ENCODE results near the gene USP20. TPM values are rescaled to one million over a fixed set of nuclear protein-coding genes. Genes with fewer than 3 reads are reported as not detected.

USP20 gene
- total RNA-seq, 2 donors from 2014 or later = 80.7 to 90.0 TPM

DNA sequence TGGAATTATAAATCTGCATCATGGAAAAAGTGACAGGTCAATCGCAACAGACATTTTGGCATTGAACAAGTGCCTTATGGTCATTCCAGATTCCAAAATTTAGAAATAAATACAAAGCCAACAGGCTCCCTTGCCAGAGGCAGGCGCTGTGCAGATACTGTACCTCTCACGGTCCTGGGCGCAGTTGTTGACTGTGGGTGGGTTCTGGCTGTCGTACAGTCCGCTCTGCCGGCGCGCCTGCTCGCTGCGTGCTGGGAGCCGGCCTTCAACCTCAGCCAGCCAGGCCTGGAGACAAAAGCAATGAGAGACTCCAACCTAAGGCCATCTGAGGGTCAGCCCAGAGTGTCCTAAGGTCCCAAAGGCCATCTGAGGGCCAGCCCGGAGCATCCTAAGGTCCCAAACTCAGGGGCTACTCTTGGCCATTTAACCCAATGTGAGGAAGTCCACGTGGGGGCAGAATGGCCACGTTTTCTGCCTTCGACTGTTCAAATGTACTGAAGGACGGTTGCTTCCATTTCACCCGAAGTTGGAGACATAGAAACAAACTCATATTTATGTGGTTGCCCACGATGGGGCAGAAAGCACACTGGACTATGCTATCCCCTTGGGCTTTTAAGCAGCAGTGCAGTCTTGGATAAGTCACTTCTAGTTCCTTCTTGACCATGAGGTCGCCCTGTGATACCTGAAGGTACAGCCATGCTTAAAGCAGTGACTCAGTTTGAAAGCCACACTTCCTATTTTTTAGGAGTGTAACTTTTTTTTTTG, 65.2 kb downstream of the USP20 start:
- Mint-ChIP-seq H3K36me3 (ENCODE audit: low read depth) (peaks cover 18% of the 10 kb centered on the region), H3K27ac (peak overlapping the region; percentile 100), H3K4me1 (peaks cover 40% of the 10 kb centered on the region), H3K27me3 (no peaks in the 10 kb centered on the region), H3K4me3 (no peak overlapping the region)
- no peaks in the 10 kb centered on the region for H3K9me3 ChIP-seq (ENCODE audit: control insufficient read depth, low read length, poor library complexity, severe bottlenecking)
- DNase-seq = no peak
- no peak for ATAC-seq

- no peaks in the 10 kb centered on the region for H3K9me3 ChIP-seq (ENCODE audit: control insufficient read depth, low read length, poor library complexity, severe bottlenecking)
- peak overlapping the region; percentile 100 for H3K27ac Mint-ChIP-seq
- ATAC-seq = no peak
- DNase-seq = no peak
- H3K4me1 Mint-ChIP-seq = peaks cover 27% of the 10 kb centered on the region
- no peaks in the 10 kb centered on the region for H3K27me3 Mint-ChIP-seq
- no peak overlapping the region for H3K4me3 Mint-ChIP-seq
- peaks cover 12% of the 10 kb centered on the region for H3K36me3 Mint-ChIP-seq (ENCODE audit: low read depth)
Observed at GRCh38 chr9:129901993-129902739, 66.9 kb downstream of the USP20 start.

- Mint-ChIP-seq H3K4me1 (peaks cover 27% of the 10 kb centered on the region), H3K27me3 (no peaks in the 10 kb centered on the region), H3K36me3 (ENCODE audit: low read depth) (peaks cover 12% of the 10 kb centered on the region), H3K4me3 (no peak overlapping the region), H3K27ac (peak overlapping the region; percentile 100)
- no peak for DNase-seq
- no peak for ATAC-seq
- H3K9me3 ChIP-seq (ENCODE audit: control insufficient read depth, low read length, poor library complexity, severe bottlenecking) = no peaks in the 10 kb centered on the region
Observed at GRCh38 chr9:129902740-129903134, 67.5 kb downstream of the USP20 start.

GRCh38 chr9:129904734-129905133, 69.5 kb downstream of the USP20 start:
- peaks cover 17% of the 10 kb centered on the region for H3K4me1 Mint-ChIP-seq
- H3K4me3 Mint-ChIP-seq = no peak overlapping the region

DNA sequence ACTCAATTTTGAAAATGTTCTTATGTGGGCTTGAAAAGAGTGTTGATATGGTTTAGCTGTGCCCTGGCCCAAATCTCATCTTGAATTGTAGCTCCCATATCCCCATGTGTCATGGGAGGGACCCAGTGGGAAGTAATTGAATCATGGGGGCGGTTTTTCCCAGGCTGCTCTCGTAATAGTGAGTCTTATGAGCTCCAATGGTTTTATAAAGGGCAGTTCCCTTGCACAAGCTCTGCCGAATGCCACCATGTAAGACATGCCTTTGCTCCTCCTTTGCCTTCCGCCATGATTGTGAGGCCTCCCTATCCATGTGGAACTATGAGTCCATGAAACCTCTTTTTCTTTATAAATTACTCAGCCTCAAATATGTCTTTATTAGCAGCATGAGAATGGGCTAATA, 71.0 kb downstream of the USP20 start:
- peaks cover 14% of the 10 kb centered on the region for H3K4me1 Mint-ChIP-seq
- H3K36me3 Mint-ChIP-seq (ENCODE audit: low read depth) = peaks cover 10% of the 10 kb centered on the region
- DNase-seq = no peak
- H3K27me3 Mint-ChIP-seq = no peaks in the 10 kb centered on the region
- no peak for ATAC-seq
- no peaks in the 10 kb centered on the region for H3K9me3 ChIP-seq (ENCODE audit: control insufficient read depth, low read length, poor library complexity, severe bottlenecking)
- H3K4me3 Mint-ChIP-seq = no peak overlapping the region
- peak overlapping the region; percentile 62 for H3K27ac Mint-ChIP-seq

More at GRCh38 chr9:129904734-129905133, 69.5 kb downstream of the USP20 start:
- no peaks in the 10 kb centered on the region for H3K9me3 ChIP-seq (ENCODE audit: control insufficient read depth, low read length, poor library complexity, severe bottlenecking)
- ATAC-seq (no peak), DNase-seq (no peak)
- no peaks in the 10 kb centered on the region for H3K27me3 Mint-ChIP-seq
- H3K27ac Mint-ChIP-seq = peak overlapping the region; percentile 100
- peaks cover 10% of the 10 kb centered on the region for H3K36me3 Mint-ChIP-seq (ENCODE audit: low read depth)

- Mint-ChIP-seq H3K4me3 (peak overlapping the region; percentile 19), H3K36me3 (ENCODE audit: low read depth) (peaks cover 10% of the 10 kb centered on the region), H3K27ac (peak overlapping the region; percentile 62), H3K27me3 (no peaks in the 10 kb centered on the region), H3K4me1 (peaks cover 12% of the 10 kb centered on the region)
- ATAC-seq (no peak), DNase-seq (no peak)
- H3K9me3 ChIP-seq (ENCODE audit: control insufficient read depth, low read length, poor library complexity, severe bottlenecking) = no peaks in the 10 kb centered on the region
Observed at GRCh38 chr9:129907201-129907600, 71.9 kb downstream of the USP20 start.

- no peak for ATAC-seq
- no peaks in the 10 kb centered on the region for H3K9me3 ChIP-seq (ENCODE audit: control insufficient read depth, low read length, poor library complexity, severe bottlenecking)
- no peak overlapping the region for H3K4me3 Mint-ChIP-seq
- no peaks in the 10 kb centered on the region for H3K27me3 Mint-ChIP-seq
- H3K4me1 Mint-ChIP-seq = peaks cover 10% of the 10 kb centered on the region
- peak overlapping the region; percentile 62 for H3K27ac Mint-ChIP-seq
- peaks cover 10% of the 10 kb centered on the region for H3K36me3 Mint-ChIP-seq (ENCODE audit: low read depth)
- no peak for DNase-seq
Observed at GRCh38 chr9:129908906-129909305, 73.6 kb downstream of the USP20 start.

DNA sequence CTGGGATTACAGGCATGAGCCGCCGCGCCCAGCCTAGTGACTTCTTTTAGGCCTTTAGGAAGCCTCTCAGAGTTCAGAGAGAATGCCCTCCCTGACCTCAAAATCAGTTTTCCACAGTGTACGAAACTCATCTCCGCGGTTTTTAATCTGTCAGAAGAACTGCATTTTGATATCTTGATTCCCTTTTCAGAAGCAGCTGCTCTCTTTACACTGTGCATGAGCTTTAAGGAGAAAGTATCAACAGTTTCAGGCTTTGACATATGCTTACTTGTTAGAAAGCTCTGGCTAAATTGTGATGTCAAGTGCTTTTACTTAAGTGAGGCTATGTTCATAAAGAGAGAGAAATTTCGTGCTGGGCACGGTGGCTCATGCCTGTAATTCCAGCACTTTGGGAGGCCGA, 74.6 kb downstream of the USP20 start:
- DNase-seq (no peak), ATAC-seq (no peak)
- H3K27ac Mint-ChIP-seq = peak overlapping the region; percentile 83
- H3K9me3 ChIP-seq (ENCODE audit: control insufficient read depth, low read length, poor library complexity, severe bottlenecking) = no peaks in the 10 kb centered on the region
- H3K4me3 Mint-ChIP-seq = no peak overlapping the region
- H3K27me3 Mint-ChIP-seq = no peaks in the 10 kb centered on the region
- H3K36me3 Mint-ChIP-seq (ENCODE audit: low read depth) = peaks cover 8% of the 10 kb centered on the region
- H3K4me1 Mint-ChIP-seq = peaks cover 5% of the 10 kb centered on the region

DNA sequence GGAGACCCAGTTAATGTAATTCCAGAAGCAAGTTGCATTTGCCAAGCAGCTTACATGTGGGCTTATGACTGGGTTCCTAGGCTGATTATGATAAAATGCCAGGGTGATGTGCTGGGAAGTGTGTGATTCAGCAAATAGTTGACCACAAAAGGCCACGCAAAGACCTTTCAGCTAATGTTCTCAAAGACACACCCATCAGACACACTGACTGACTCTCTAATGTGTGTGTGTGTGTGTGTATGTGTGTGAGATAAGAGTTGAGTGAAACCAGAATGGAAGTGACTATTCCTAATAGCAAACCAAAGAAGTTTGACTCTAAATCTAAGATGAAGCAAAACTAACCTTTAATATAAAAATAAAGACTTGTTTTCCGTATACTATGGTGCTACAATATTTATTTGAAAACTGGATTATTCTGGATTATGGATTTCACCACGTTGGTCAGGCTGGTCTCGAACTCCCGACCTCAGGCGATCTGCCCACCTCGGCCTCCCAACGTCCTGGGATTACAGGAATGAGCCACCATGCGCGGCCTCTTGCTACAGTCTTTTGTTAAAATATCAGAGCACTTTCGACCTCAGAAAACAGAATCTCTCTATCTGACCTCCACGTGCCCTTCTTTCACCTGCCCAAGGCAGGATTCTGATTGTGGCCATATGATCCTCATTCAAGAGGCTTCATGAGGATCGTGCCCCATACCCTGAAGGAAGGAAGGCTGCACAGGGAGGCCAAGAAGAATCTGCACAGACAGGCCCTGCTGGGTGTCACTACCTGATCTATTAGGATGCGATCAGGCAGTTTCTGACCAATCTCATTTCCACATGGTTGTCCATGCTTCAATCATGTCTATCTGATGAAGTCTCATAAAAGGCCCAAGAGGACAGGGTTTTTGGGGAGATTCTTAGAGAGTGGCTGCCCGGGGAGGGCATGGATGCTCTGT, 75.6 kb downstream of the USP20 start:
- DNase-seq (no peak), ATAC-seq (no peak)
- Mint-ChIP-seq H3K4me3 (no peak overlapping the region), H3K36me3 (ENCODE audit: low read depth) (peaks cover 6% of the 10 kb centered on the region), H3K27me3 (no peaks in the 10 kb centered on the region), H3K27ac (peak overlapping the region; percentile 83), H3K4me1 (peaks cover 4% of the 10 kb centered on the region)
- no peaks in the 10 kb centered on the region for H3K9me3 ChIP-seq (ENCODE audit: control insufficient read depth, low read length, poor library complexity, severe bottlenecking)

GRCh38 chr9:129914051-129914450, 78.8 kb downstream of the USP20 start:
- ATAC-seq = no peak
- H3K9me3 ChIP-seq (ENCODE audit: control insufficient read depth, low read length, poor library complexity, severe bottlenecking) = no peaks in the 10 kb centered on the region
- Mint-ChIP-seq H3K36me3 (ENCODE audit: low read depth) (peaks cover 6% of the 10 kb centered on the region), H3K27ac (peak overlapping the region; percentile 21), H3K4me1 (peaks cover 13% of the 10 kb centered on the region), H3K27me3 (no peaks in the 10 kb centered on the region), H3K4me3 (no peak overlapping the region)
- no peak for DNase-seq

DNA sequence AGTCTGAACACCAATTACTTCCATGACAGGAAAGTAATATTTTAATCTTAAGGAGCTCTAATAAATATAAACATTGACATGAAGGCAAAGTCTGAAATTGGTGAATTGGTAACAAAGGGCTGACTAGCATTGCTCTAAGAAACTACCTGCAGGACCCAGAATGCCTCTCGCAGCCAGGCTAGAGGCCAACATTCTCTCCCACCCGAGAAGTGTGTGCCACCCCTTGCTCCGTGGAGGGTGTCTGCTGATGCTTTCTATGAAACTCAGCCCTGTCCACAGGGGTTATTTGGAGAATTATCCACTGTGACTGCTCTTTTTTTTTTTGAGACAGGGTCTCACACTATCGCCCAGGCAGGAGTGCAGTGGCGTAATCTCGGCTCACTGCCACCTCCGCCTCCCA, 81.4 kb downstream of the USP20 start:
- ATAC-seq (no peak), DNase-seq (no peak)
- Mint-ChIP-seq H3K27me3 (no peaks in the 10 kb centered on the region), H3K27ac (peak overlapping the region; percentile 84), H3K36me3 (ENCODE audit: low read depth) (peaks cover 6% of the 10 kb centered on the region), H3K4me3 (no peak overlapping the region), H3K4me1 (peaks cover 17% of the 10 kb centered on the region)
- H3K9me3 ChIP-seq (ENCODE audit: control insufficient read depth, low read length, poor library complexity, severe bottlenecking) = no peaks in the 10 kb centered on the region

DNA sequence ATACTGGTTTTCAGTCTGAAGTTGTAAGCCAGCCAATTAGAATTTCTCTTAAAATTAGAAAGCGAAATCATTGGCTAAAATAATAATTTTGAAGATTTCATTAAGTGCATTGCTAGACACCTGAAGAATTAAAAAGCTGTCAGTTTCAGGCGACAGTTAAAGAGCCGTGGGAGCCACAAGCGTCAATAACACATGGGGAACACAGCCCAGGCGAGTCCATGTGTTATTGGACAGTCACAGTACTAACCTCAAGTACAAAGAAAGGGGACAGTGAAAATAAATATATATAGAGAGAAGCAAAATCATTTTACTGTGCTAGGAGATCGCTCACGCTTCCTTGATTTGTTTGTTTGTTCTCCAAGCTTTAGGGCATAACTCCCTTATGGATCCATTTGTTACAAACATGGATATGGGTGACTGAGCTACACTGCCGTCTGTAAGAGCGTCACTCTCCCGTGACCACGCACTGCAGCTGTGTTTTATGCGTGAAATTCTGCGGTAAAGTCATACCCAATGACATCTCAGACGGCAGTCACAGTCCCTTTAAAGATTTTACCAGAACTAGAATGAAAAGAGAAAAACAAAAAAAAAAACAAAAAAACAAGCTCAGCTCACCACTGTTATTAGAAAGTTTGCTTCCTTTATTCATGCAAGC, 83.2 kb downstream of the USP20 start:
- no peaks in the 10 kb centered on the region for H3K9me3 ChIP-seq (ENCODE audit: control insufficient read depth, low read length, poor library complexity, severe bottlenecking)
- no peaks in the 10 kb centered on the region for H3K27me3 Mint-ChIP-seq
- DNase-seq = no peak
- peaks cover 19% of the 10 kb centered on the region for H3K4me1 Mint-ChIP-seq
- H3K4me3 Mint-ChIP-seq = no peak overlapping the region
- H3K36me3 Mint-ChIP-seq (ENCODE audit: low read depth) = peaks cover 6% of the 10 kb centered on the region
- H3K27ac Mint-ChIP-seq = peak overlapping the region; percentile 88
- no peak for ATAC-seq

Measured in T-helper 17 cell (primary cell).